OCI-LY3 (cell line): ENCODE results near the gene AGAP2.

Source experiments
- H2AFZ ChIP-seq: fragments of 200-600, 300-600 bp; shearing (Covaris generic); 2 replicates; pipeline ENCODE4 v1.6.0; 2014; ENCODE audit warnings: antibody characterized with exemption, low read depth, low read length
- H3K27ac ChIP-seq: fragments of 200-600, 300-600 bp; sonication (generic); 2 replicates; pipeline ENCODE4 v1.5.1; 2014; ENCODE audit warnings: mild to moderate bottlenecking, low read length, moderate library complexity, mixed read lengths
- H3K27me3 ChIP-seq: fragments of 200-600, 300-600 bp; sonication (generic); 2 replicates; pipeline ENCODE4 v1.6.1; 2014; ENCODE audit warnings: low read depth, low read length, mixed read lengths
- H3K36me3 ChIP-seq: fragments of 200-600, 300-600 bp; sonication (generic); replicated peaks from 2 replicates; pipeline ENCODE3; 2014; ENCODE audit warnings: low read depth, low read length, mixed read lengths
- H3K4me1 ChIP-seq: fragments of 300-600, 200-600 bp; sonication (generic); 2 replicates; pipeline ENCODE4 v1.6.1; 2014; ENCODE audit warnings: low read length, mixed read lengths
- H3K4me2 ChIP-seq: fragments of 200-600, 300-600 bp; sonication (generic); 2 replicates; pipeline ENCODE4 v1.6.1; 2014; ENCODE audit warnings: low read length, mixed read lengths
- H3K4me3 ChIP-seq: fragments of 300-600, 200-600 bp; sonication (generic); 2 replicates; pipeline ENCODE4 v1.5.1; 2014; ENCODE audit warnings: antibody characterized with exemption, mild to moderate bottlenecking, low read length, moderate library complexity
- H3K79me2 ChIP-seq: fragments of 300-600, 200-600 bp; shearing (Covaris generic); 2 replicates; pipeline ENCODE4 v1.6.1; 2014; ENCODE audit warnings: mild to moderate bottlenecking, low read length, mixed read lengths
- H3K9ac ChIP-seq: fragments of 300-600, 200-600 bp; shearing (Covaris generic); 2 replicates; pipeline ENCODE4 v1.6.0; 2014; ENCODE audit warnings: mild to moderate bottlenecking, low read length, moderate library complexity
- H3K9me3 ChIP-seq: fragments of 200-600, 300-600 bp; shearing (Covaris generic); 2 replicates; pipeline ENCODE4 v1.6.1; 2014; ENCODE audit warnings: low read length, mixed read lengths; ENCODE audit not compliant: insufficient read depth
- H4K20me1 ChIP-seq: fragments of 200-600, 300-600 bp; sonication (generic); 2 replicates; pipeline ENCODE4 v1.6.1; 2016; ENCODE audit warnings: low read length, mixed read lengths; ENCODE audit not compliant: insufficient read depth
- EZH2phosphoT487 ChIP-seq: fragments of 200-600 bp; shearing (Covaris generic); IDR thresholded peaks from 2 replicates; pipeline ENCODE4 v1.6.1; 2018; ENCODE audit warnings: antibody characterized with exemption, mixed run types, low read depth
- TF ChIP-seq, protein P1 (sequence below): fragments of 200-600, 300-600 bp; sonication (generic); IDR thresholded peaks from 2 replicates; pipeline ENCODE4 v1.5.1; 2014; ENCODE audit warnings: antibody characterized with exemption, low read length, low read depth

Gene AGAP2

DNA sequence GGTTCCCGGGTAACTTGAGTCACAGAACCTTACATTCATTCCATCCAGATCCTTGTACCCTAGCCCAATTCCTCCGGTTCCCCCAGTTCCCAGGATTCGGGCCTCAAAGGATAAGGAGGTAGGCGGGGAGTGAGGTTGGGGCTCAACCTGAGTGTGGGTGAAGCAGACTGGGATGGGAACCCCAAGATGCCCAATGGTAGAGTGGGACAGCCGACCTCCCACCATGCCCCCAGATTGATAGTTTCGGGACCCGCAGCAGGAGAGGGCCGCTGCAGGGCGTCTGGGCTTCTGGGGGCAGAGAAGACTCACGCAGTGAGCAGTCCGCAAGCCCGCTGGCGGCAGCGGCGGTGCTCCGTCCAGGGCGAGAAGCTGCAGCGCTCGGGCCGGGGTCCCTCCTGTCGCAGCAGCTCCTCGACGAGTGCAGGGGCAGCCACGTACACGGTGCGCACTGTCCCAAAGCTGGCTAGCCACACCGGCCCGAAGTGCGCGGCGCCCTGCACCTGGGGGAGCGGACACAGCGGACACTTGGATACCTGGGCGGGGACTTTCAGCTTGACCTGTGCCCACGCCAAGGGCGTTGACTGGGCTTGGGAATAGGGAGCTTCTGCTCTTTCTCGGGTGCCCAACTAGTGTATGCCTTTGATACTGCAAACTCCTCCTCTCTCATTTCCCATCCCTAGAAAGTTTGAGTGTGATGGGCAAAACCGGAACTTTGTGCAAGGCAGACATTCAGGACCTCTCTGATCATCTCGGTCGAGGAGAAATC, 27.3 kb upstream of the AGAP2 start:
- peaks cover 6% of the 10 kb centered on the region for H3K4me1 ChIP-seq
- peak overlapping the region; percentile 83 for H3K4me2 ChIP-seq
- no peaks in the 10 kb centered on the region for H3K9me3 ChIP-seq
- H4K20me1 ChIP-seq: peaks cover 5% of the 10 kb centered on the region; the same call in 1 of the 2 replicates
- no peak for TF ChIP-seq EZH2phosphoT487
- TF ChIP-seq, protein P1, sequence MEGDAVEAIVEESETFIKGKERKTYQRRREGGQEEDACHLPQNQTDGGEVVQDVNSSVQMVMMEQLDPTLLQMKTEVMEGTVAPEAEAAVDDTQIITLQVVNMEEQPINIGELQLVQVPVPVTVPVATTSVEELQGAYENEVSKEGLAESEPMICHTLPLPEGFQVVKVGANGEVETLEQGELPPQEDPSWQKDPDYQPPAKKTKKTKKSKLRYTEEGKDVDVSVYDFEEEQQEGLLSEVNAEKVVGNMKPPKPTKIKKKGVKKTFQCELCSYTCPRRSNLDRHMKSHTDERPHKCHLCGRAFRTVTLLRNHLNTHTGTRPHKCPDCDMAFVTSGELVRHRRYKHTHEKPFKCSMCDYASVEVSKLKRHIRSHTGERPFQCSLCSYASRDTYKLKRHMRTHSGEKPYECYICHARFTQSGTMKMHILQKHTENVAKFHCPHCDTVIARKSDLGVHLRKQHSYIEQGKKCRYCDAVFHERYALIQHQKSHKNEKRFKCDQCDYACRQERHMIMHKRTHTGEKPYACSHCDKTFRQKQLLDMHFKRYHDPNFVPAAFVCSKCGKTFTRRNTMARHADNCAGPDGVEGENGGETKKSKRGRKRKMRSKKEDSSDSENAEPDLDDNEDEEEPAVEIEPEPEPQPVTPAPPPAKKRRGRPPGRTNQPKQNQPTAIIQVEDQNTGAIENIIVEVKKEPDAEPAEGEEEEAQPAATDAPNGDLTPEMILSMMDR: no peak
- peaks cover 6% of the 10 kb centered on the region for H3K79me2 ChIP-seq
- no peaks in the 10 kb centered on the region for H3K27me3 ChIP-seq
- H3K4me3 ChIP-seq: peak overlapping the region; percentile 78
- no peak overlapping the region for H2AFZ ChIP-seq
- H3K27ac ChIP-seq: no peak overlapping the region
- H3K36me3 ChIP-seq: peaks cover 38% of the 10 kb centered on the region
- H3K9ac ChIP-seq: peak overlapping the region; percentile 52; the same call in 1 of the 2 replicates

DNA sequence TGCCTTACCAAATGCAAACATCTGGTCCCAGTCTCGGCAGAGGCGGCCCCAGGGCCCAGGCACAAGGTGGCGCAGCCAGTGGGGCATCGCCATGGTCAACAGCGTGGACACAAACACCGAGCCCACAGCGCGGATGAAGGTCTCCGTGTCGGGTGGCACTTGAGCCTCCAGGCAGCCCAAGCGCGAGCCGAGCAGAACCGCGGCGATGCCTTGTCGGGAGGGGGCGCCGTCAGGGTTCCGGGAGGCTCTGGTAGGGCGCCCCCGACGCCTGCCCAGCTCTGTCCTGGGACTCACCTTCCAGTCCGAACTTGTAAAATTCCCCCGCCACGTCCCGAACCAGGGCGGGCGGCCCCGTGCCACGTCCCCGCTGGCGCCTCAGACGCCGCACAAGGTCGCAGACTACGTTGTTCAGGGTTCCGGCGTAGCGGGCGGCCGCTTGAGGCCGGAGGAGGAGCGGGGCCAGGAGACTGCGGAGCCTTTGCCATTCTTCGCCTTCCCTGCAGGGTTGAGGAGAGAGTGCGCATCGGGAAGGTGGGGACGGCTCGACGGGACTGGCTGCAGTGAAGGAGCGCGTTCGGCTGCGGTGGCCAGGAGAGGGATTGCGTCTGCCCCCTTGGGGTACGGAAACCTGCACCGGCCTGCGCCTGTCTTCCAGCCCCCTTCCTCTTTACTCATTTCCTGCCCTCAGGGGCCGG, 26.6 kb upstream of the AGAP2 start:
- Histone ChIP-seq H3K36me3 (peaks cover 38% of the 10 kb centered on the region), H2AFZ (peak overlapping the region; percentile 40; the same call in 1 of the 2 replicates), H4K20me1 (peaks cover 12% of the 10 kb centered on the region)

DNA sequence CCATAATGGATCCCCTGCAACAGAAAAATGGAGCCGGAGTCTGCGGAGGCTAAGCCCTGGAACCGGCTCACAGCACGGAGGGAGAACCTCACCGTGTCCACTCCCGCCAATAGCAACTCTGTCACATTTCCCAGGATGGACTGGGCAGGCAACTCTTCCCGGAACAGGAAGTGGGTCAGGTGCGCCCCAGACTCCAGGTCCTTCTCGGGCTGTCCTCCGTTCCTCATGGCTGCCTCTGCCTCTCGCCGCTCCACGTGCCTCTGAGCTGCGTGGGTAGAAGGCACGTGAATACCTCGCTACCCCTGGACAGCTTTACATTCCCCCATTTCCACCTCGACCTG, 26.1 kb upstream of the AGAP2 start:
- Histone ChIP-seq H3K27me3 (no peaks in the 10 kb centered on the region), H3K9ac (peak overlapping the region; percentile 52), H3K79me2 (peaks cover 5% of the 10 kb centered on the region; the same call in 1 of the 2 replicates), H3K4me2 (peak overlapping the region; percentile 83), H4K20me1 (peaks cover 17% of the 10 kb centered on the region), H3K36me3 (peaks cover 39% of the 10 kb centered on the region), H3K4me3 (peak overlapping the region; percentile 78), H2AFZ (0 out of 2 replicates have a peak overlapping the region, but pooled peaks have one; percentile 36), H3K4me1 (peaks cover 4% of the 10 kb centered on the region; the same call in 1 of the 2 replicates), H3K27ac (no peak overlapping the region), H3K9me3 (no peaks in the 10 kb centered on the region)
- TF ChIP-seq, protein P1: no peak

More for the DNA sequence above, 26.6 kb upstream of the AGAP2 start:
- Histone ChIP-seq H3K9ac (peak overlapping the region; percentile 52), H3K79me2 (peaks cover under 1% of the 10 kb centered on the region; the same call in 1 of the 2 replicates), H3K27me3 (no peaks in the 10 kb centered on the region), H3K4me1 (peaks cover 4% of the 10 kb centered on the region; the same call in 1 of the 2 replicates), H3K9me3 (no peaks in the 10 kb centered on the region), H3K4me2 (peak overlapping the region; percentile 83), H3K4me3 (peak overlapping the region; percentile 78), H3K27ac (no peak overlapping the region)
- no peak for TF ChIP-seq EZH2phosphoT487
- TF ChIP-seq, protein P1: peak; percentile 54
